NB4 (cell line): Measurements from ENCODE around the gene CAPN10.

Experiments
- DNase-seq: peaks from one replicate; pipeline ENCODE4 v3.0.0; 2010; ENCODE audit warnings: low read depth
- H3K4me3 ChIP-seq: one replicate; pipeline ENCODE4 v1.5.1; 2011; ENCODE audit warnings: mild to moderate bottlenecking, low read depth, low read length, moderate library complexity
- CTCF ChIP-seq: IDR thresholded peaks from one replicate; pipeline ENCODE4 v1.5.1; 2012; ENCODE audit warnings: low read depth, low read length
- MAX ChIP-seq: IDR thresholded peaks from 2 replicates; pipeline ENCODE4 v1.6.1; 2011; ENCODE audit warnings: low read depth, low read length
- MYC ChIP-seq: IDR thresholded peaks from 2 replicates; pipeline ENCODE4 v1.6.1; 2011; ENCODE audit warnings: low read depth, low read length
- POLR2A ChIP-seq: IDR thresholded peaks from 2 replicates; pipeline ENCODE4 v1.6.1; 2011; ENCODE audit warnings: mild to moderate bottlenecking; ENCODE audit not compliant: insufficient read length; ENCODE audit errors: extremely low read depth

The CAPN10 gene

GRCh38 chr2:240553956-240554480 lies 32.5 kb upstream of the CAPN10 start:
- TF ChIP-seq MYC (no peak), MAX (no peak), CTCF (no peak), POLR2A (no peak)
- DNase-seq, result no peak
- no peak overlapping the region for H3K4me3 ChIP-seq

- TF ChIP-seq MAX, result no peak
- TF ChIP-seq POLR2A, result no peak
- TF ChIP-seq CTCF, result no peak
- TF ChIP-seq MYC, result no peak
- no peak for DNase-seq
- no peak overlapping the region for H3K4me3 ChIP-seq
These were observed 31.6 kb upstream of the CAPN10 start for GRCh38 chr2:240554767-240555493.

- TF ChIP-seq MYC (no peak), CTCF (no peak), POLR2A (no peak)
- H3K4me3 ChIP-seq, result no peak overlapping the region
- no peak for DNase-seq
These were observed 30.8 kb upstream of the CAPN10 start for GRCh38 chr2:240555541-240556250.

GRCh38 chr2:240556553-240557100 lies 29.9 kb upstream of the CAPN10 start:
- DNase-seq, result peak; percentile 71

GRCh38 chr2:240557101-240557751 lies 29.3 kb upstream of the CAPN10 start:
- no peak for DNase-seq
- no peak overlapping the region for H3K4me3 ChIP-seq
- TF ChIP-seq MAX (no peak), MYC (no peak), POLR2A (no peak), CTCF (no peak)

More at GRCh38 chr2:240556553-240557100, 29.9 kb upstream of the CAPN10 start:
- TF ChIP-seq MYC (no peak), CTCF (peak; percentile 49), MAX (no peak), POLR2A (no peak)
- H3K4me3 ChIP-seq, result no peak overlapping the region
